PFSK-1 (cell line): ENCODE data around the gene SPAG5.

Source experiments
- POLR2AphosphoS5 ChIP-seq: IDR thresholded peaks from 2 replicates; pipeline ENCODE4 v1.6.1; 2012; ENCODE audit warnings: low read depth, mild to moderate bottlenecking, control low read depth, low read length, moderate library complexity
- SIN3A ChIP-seq: IDR thresholded peaks from 2 replicates; pipeline ENCODE4 v1.6.1; 2012; ENCODE audit warnings: mild to moderate bottlenecking, low read length, moderate library complexity, borderline replicate concordance; ENCODE audit not compliant: insufficient read depth
- TAF1 ChIP-seq: IDR thresholded peaks from 2 replicates; pipeline ENCODE4 v1.6.1; 2012; ENCODE audit warnings: low read length, control low read depth, borderline replicate concordance; ENCODE audit not compliant: insufficient read depth

DNA sequence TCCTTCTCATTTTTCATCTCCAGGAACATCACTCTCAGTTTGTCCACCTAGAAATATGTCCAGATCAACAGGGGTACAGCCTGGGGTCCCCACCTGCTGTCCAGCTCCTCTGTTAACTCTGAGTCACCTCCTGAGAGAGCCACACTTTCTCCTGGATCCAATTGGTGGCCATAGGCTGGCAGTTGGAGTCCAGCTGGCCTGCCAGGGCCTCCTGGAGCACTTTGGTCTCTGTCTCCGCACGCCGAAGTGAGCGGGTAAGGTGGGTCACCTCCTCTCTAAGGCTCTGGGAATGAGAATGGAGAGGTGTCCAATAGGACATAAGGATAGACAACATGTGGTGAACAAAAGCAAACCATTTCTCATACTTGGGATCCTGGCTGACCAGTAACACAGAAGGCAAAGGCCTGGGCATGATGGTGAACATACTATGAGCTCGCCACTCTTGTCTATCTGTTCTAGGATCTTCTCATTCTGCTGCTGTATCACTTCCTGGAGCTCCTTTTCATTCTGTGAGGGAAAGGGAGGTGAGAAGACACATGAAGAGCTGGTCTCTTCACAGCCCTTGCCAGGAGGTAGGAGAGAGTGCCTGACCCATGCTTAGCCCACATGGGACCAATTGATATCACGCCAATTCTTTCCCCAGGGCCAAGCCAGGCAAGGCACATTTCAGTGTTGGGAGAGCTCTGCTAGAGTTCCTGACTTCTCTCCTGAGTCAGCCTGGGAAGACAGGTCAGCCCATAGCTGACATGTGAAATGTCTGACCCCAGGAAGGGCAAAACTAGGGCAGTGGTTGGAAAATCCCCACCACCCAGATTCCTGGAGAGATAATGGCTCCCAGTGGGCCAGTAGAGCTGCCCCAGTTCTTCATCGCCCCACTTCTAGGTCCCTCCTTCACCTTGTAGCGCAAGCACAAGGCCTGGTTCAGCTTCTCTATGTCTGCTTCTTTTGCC lies 20.3 kb downstream of the SPAG5 start:
- no peak for TF ChIP-seq TAF1
- TF ChIP-seq SIN3A: no peak
- TF ChIP-seq POLR2AphosphoS5: no peak
